H1 (cell line): ENCODE data around the gene IL1RAP. TPM values are rescaled to one million over a fixed set of nuclear protein-coding genes. Genes with fewer than 3 reads are reported as not detected.

Experiments
- CTCF ChIA-PET: fragments of 300-600 bp; sonication (Branson Sonifier 250); formaldehyde crosslinking; loops from one replicate; lab custom pipeline; 2021; ENCODE audit not compliant: partially characterized antibody; lab: Charles Lee
- POLR2A ChIA-PET: fragments of 300-600 bp; sonication (Branson Sonifier 250); formaldehyde crosslinking; loops from one replicate; lab custom pipeline; 2021; ENCODE audit warnings: inconsistent platforms; ENCODE audit not compliant: partially characterized antibody; lab: Charles Lee
- DNase-seq, 2 experiments: peaks; one replicate each; pipeline versions ENCODE4 v3.0.0 to v3.0.0-alpha.2; 2010 to 2022; ENCODE audit warnings: low spot score in 2 of 2, low read depth in 1 of 2, mixed read lengths in 1 of 2
- FAIRE-seq: peaks from 2 replicates; lab custom pipeline; 2011; peaks lifted over from hg19 to GRCh38; lab: Jason Lieb, UNC
- H2AFZ ChIP-seq: 2 replicates; pipeline ENCODE4 v1.8.1; 2012; ENCODE audit warnings: low read length, inconsistent platforms
- H2AK5ac ChIP-seq: 2 replicates; pipeline ENCODE4 v1.6.1; 2013; ENCODE audit warnings: low read depth, low read length
- H2BK120ac ChIP-seq: replicated peaks from 2 replicates; pipeline ENCODE3; 2013; ENCODE audit warnings: low read depth, low read length, inconsistent platforms
- H2BK12ac ChIP-seq: 2 replicates; pipeline ENCODE4 v1.6.1; 2013; ENCODE audit warnings: low read depth, low read length
- H2BK15ac ChIP-seq: 2 replicates; pipeline ENCODE4 v1.6.1; 2013; ENCODE audit warnings: low read length
- H2BK20ac ChIP-seq: 2 replicates; pipeline ENCODE4 v1.6.1; 2013; ENCODE audit warnings: low read length
- H2BK5ac ChIP-seq: 2 replicates; pipeline ENCODE4 v1.6.1; 2013; ENCODE audit warnings: low read depth, low read length
- H3K14ac ChIP-seq: 2 replicates; pipeline ENCODE4 v1.6.1; 2013; ENCODE audit warnings: inconsistent platforms; ENCODE audit not compliant: insufficient read length
- H3K18ac ChIP-seq: 2 replicates; pipeline ENCODE4 v1.6.1; 2013; ENCODE audit warnings: low read length; ENCODE audit errors: extremely low read depth
- H3K23ac ChIP-seq: 2 replicates; pipeline ENCODE4 v1.6.1; 2013; ENCODE audit warnings: inconsistent platforms; ENCODE audit not compliant: insufficient read length
- H3K23me2 ChIP-seq: 2 replicates; pipeline ENCODE4 v1.6.1; 2013; ENCODE audit warnings: low read depth, low read length
- H3K27ac ChIP-seq: 2 replicates; pipeline ENCODE4 v1.6.1; 2011; ENCODE audit warnings: low read depth, low read length, inconsistent platforms
- H3K27me3 ChIP-seq, 4 experiments: replicated peaks in 1 of 4; 1 replicate in 1 of 4; 2 replicates in 3 of 4; pipeline versions ENCODE4 v1.6.1 to v1.8.1; 2011 to 2013; ENCODE audit warnings: low read length in 3 of 4, mild to moderate bottlenecking in 3 of 4, inconsistent platforms in 2 of 4, mixed read lengths in 2 of 4, moderate library complexity in 1 of 4; ENCODE audit not compliant: control insufficient read depth in 3 of 4, insufficient read depth in 3 of 4; ENCODE audit errors: extremely low read depth in 1 of 4
- H3K36me3 ChIP-seq, 4 experiments: 2 replicates each; pipeline versions ENCODE4 v1.6.1 to v1.8.1; 2011 to 2013; ENCODE audit warnings: mild to moderate bottlenecking in 4 of 4, low read length in 3 of 4, moderate library complexity in 2 of 4, control low read depth in 1 of 4, inconsistent platforms in 1 of 4; ENCODE audit not compliant: insufficient read depth in 4 of 4, control insufficient read depth in 2 of 4
- H3K4ac ChIP-seq: replicated peaks from 2 replicates; pipeline ENCODE3; 2013; ENCODE audit warnings: low read length, low read depth, mixed read lengths, inconsistent platforms; ENCODE audit not compliant: insufficient read length
- H3K4me1 ChIP-seq, 4 experiments: replicated peaks in 1 of 4; 1 replicate in 1 of 4; 2 replicates in 3 of 4; pipeline versions ENCODE4 v1.6.1 to v1.8.1; 2011 to 2013; ENCODE audit warnings: low read length in 3 of 4, inconsistent platforms in 2 of 4, mixed read lengths in 1 of 4; ENCODE audit not compliant: insufficient read depth in 4 of 4, control insufficient read depth in 3 of 4
- H3K4me2 ChIP-seq, 2 experiments: 2 replicates each; pipeline versions ENCODE4 v1.6.1 to v1.8.1; 2011 to 2013; ENCODE audit warnings: low read depth in 2 of 2, low read length in 2 of 2, control low read depth in 1 of 2, inconsistent platforms in 1 of 2, mild to moderate bottlenecking in 1 of 2; ENCODE audit not compliant: insufficient read depth in 1 of 2
- H3K4me3 ChIP-seq, 4 experiments: fragments of 200-600, 300-600 bp in 1 of 4; sonication (generic), shearing (Covaris generic), sonication (Bioruptor Twin) in 1 of 4; 2 replicates each; pipeline versions ENCODE4 v1.5.1 to v1.8.1; 2011 to 2016; ENCODE audit warnings: low read length in 4 of 4, low read depth in 3 of 4, control low read depth in 2 of 4, inconsistent platforms in 2 of 4, mild to moderate bottlenecking in 2 of 4, mixed read lengths in 1 of 4, moderate library complexity in 1 of 4; ENCODE audit not compliant: insufficient read depth in 2 of 4; ENCODE audit errors: extremely low read depth in 1 of 4
- H3K56ac ChIP-seq: replicated peaks from 2 replicates; pipeline ENCODE3; 2013; ENCODE audit warnings: low read depth, mild to moderate bottlenecking, mixed read lengths, low read length, inconsistent platforms; ENCODE audit not compliant: insufficient read length
- H3K79me1 ChIP-seq: 2 replicates; pipeline ENCODE4 v1.6.1; 2013; ENCODE audit warnings: low read depth, low read length, control low read depth
- H3K79me2 ChIP-seq, 2 experiments: 2 replicates each; pipeline versions ENCODE4 v1.6.1 to v1.8.1; 2012 to 2013; ENCODE audit warnings: low read length in 2 of 2, mild to moderate bottlenecking in 2 of 2, inconsistent platforms in 1 of 2; ENCODE audit not compliant: insufficient read depth in 2 of 2, control insufficient read depth in 1 of 2
- H3K9ac ChIP-seq, 4 experiments: replicated peaks in 1 of 4; 1 replicate in 1 of 4; 2 replicates in 3 of 4; pipeline versions ENCODE4 v1.6.1 to v1.8.1; 2011 to 2013; ENCODE audit warnings: low read depth in 3 of 4, low read length in 3 of 4, control low read depth in 2 of 4, mild to moderate bottlenecking in 2 of 4, moderate library complexity in 2 of 4, inconsistent platforms in 1 of 4; ENCODE audit errors: extremely low read depth in 1 of 4
- H3K9me3 ChIP-seq, 2 experiments: 2 replicates each; pipeline versions ENCODE4 v1.6.1 to v1.8.1; 2012 to 2013; ENCODE audit warnings: mild to moderate bottlenecking in 2 of 2, moderate library complexity in 2 of 2, control low read depth in 1 of 2, inconsistent platforms in 1 of 2, low read depth in 1 of 2, low read length in 1 of 2, mixed read lengths in 1 of 2; ENCODE audit not compliant: insufficient read depth in 2 of 2
- H4K20me1 ChIP-seq, 2 experiments: replicated peaks in 1 of 2; 2 replicates each; pipeline versions ENCODE3 to v1.8.1; 2011 to 2013; ENCODE audit warnings: inconsistent platforms in 2 of 2, low read length in 2 of 2, mild to moderate bottlenecking in 1 of 2; ENCODE audit not compliant: insufficient read depth in 2 of 2, control insufficient read depth in 1 of 2
- H4K5ac ChIP-seq: 2 replicates; pipeline ENCODE4 v1.6.1; 2013; ENCODE audit warnings: low read length, low read depth, mixed read lengths, inconsistent platforms; ENCODE audit not compliant: insufficient read length
- H4K8ac ChIP-seq: 2 replicates; pipeline ENCODE4 v1.8.0; 2013; ENCODE audit warnings: mild to moderate bottlenecking, moderate library complexity, low read length, inconsistent platforms; ENCODE audit not compliant: insufficient read depth; ENCODE audit errors: extremely low read depth
- H4K91ac ChIP-seq: replicated peaks from 2 replicates; pipeline ENCODE3; 2013; ENCODE audit warnings: low read length, mixed read lengths, inconsistent platforms; ENCODE audit not compliant: insufficient read length
- BRCA1 ChIP-seq: IDR thresholded peaks from 2 replicates; pipeline ENCODE4 v1.6.1; 2012; ENCODE audit warnings: low read depth, low read length, improper control_type of control experiment
- CHD2 ChIP-seq: IDR thresholded peaks from 2 replicates; pipeline ENCODE4 v1.6.1; 2012; ENCODE audit warnings: low read length, improper control_type of control experiment
- CTCF ChIP-seq, 3 experiments: IDR thresholded peaks; 1 replicate in 2 of 3; 2 replicates in 1 of 3; pipeline versions ENCODE4 v1.5.1 to v1.6.1; 2011; ENCODE audit warnings: low read length in 3 of 3, mild to moderate bottlenecking in 3 of 3, inconsistent platforms in 2 of 3, low read depth in 1 of 3, moderate library complexity in 1 of 3; ENCODE audit not compliant: insufficient read depth in 1 of 3; ENCODE audit errors: control extremely low read depth in 1 of 3
- EGR1 ChIP-seq: IDR thresholded peaks from 2 replicates; pipeline ENCODE4 v1.6.1; 2011; ENCODE audit warnings: low read depth, low read length, borderline replicate concordance
- EP300 ChIP-seq, 2 experiments: IDR thresholded peaks; 1 replicate in 1 of 2; 2 replicates in 1 of 2; pipeline ENCODE4 v1.6.1; 2011 to 2012; ENCODE audit warnings: low read depth in 2 of 2, low read length in 2 of 2, mild to moderate bottlenecking in 2 of 2, borderline replicate concordance in 1 of 2, inconsistent platforms in 1 of 2, moderate library complexity in 1 of 2
- KDM1A ChIP-seq: fragments of 200-600, 300-600 bp; sonication (generic); IDR thresholded peaks from 2 replicates; pipeline ENCODE4 v1.7.1; 2016; ENCODE audit warnings: mild to moderate bottlenecking, low read length, borderline replicate concordance
- MAX ChIP-seq: IDR thresholded peaks from 2 replicates; pipeline ENCODE4 v1.6.1; 2012; ENCODE audit warnings: inconsistent platforms
- PHF8 ChIP-seq: fragments of 200-600 bp; sonication (generic); conservative IDR thresholded peaks from 2 replicates; pipeline ENCODE4 v1.7.1; 2012; ENCODE audit warnings: low read depth, mild to moderate bottlenecking, inconsistent platforms, low read length, moderate library complexity
- RBBP5 ChIP-seq: IDR thresholded peaks from 2 replicates; pipeline ENCODE4 v1.7.1; 2012; ENCODE audit warnings: low read depth, mild to moderate bottlenecking, inconsistent platforms, low read length, moderate library complexity, borderline replicate concordance
- TAF1 ChIP-seq: IDR thresholded peaks from 2 replicates; pipeline ENCODE4 v1.6.1; 2011; ENCODE audit warnings: mild to moderate bottlenecking, low read depth, low read length
- TAF7 ChIP-seq: optimal IDR thresholded peaks from 2 replicates; pipeline ENCODE3; 2011; ENCODE audit warnings: low read depth, mild to moderate bottlenecking, inconsistent platforms, low read length, moderate library complexity, borderline replicate concordance
- TBP ChIP-seq: IDR thresholded peaks from 2 replicates; pipeline ENCODE4 v1.6.1; 2011; ENCODE audit warnings: low read depth, low read length, improper control_type of control experiment
- WGBS, 2 experiments: shearing (Covaris generic) in 1 of 2; methylation state at CpG; one replicate each; pipeline versions ENCODE4 v1.1.6 to v1.1.7; 2013 to 2015; ENCODE audit warnings: low lambda C conversion rate in 2 of 2, mixed read lengths in 2 of 2, inconsistent platforms in 1 of 2, low coverage in 1 of 2, missing lambda C conversion rate in 1 of 2; ENCODE audit not compliant: insufficient replicate concordance in 2 of 2, insufficient coverage in 1 of 2, insufficient read length in 1 of 2; ENCODE audit errors: extremely low coverage in 1 of 2, missing lambda C conversion rate in 1 of 2; 5-methylcytosine and 5-hydroxymethylcytosine counted together
- polyA plus RNA-seq, 7 experiments: library from polyadenylated mRNA; depleted of rRNA in 3 of 7; stranded (reverse) in 5 of 7; unstranded in 2 of 7; fragments of >200 nt in 5 of 7; fragments of 200-250 nt in 2 of 7; gene quantifications; 1 replicate in 5 of 7; 2 replicates in 1 of 7; 4 replicates in 1 of 7; pipeline versions ENCODE4 v1.2.1 to v1.2.3, GENCODE V29; 2011 to 2013; ENCODE audit warnings: missing spikeins in 2 of 7, mixed read lengths in 2 of 7
- total RNA-seq: library from RNA; stranded (reverse); fragmentation: NEBNext Ultra II Directional; extraction: Animal tissue kit (Norgen Biotek cat#: 25700); gene quantifications from 2 replicates; pipeline ENCODE4 v1.2.1, GENCODE V29; 2021

IL1RAP gene
- total and polyA plus RNA-seq, 2 of the 8 experiments (the other 6 are each of a cell fraction or from before 2014, with no cell fraction given), result 2.4 to 3.9 TPM

- Histone ChIP-seq H2BK12ac (no peak overlapping the region), H2AFZ (no peak overlapping the region)
- TF ChIP-seq CHD2 (no peak), KDM1A (no peak), TAF7 (no peak), MAX (no peak), CTCF (IDR thresholded peaks at IDR 0.05; ENCODE audit: control extremely low read depth in 1 of 3, insufficient read depth in 1 of 3, low read depth in 1 of 3, low read length in 3 of 3) (no peak), BRCA1 (no peak), RBBP5 (no peak), EGR1 (no peak), TBP (no peak), TAF1 (no peak), PHF8 (no peak), EP300 (IDR thresholded peaks at IDR 0.05; ENCODE audit: borderline replicate concordance in 1 of 2, low read depth in 2 of 2, low read length in 2 of 2) (no peak)
These were observed 184.0 kb downstream of the IL1RAP start for GRCh38 chr3:190697901-190698300.

More at GRCh38 chr3:190697901-190698300, 184.0 kb downstream of the IL1RAP start:
- Histone ChIP-seq H3K27ac (no peak overlapping the region), H4K5ac (no peak overlapping the region), H3K79me1 (no peaks in the 10 kb centered on the region), H3K23ac (no peak overlapping the region), H2BK20ac (no peak overlapping the region), H3K4me2 (no peak overlapping the region), H3K9ac (no peak overlapping the region), H3K18ac (no peak overlapping the region), H2BK5ac (no peak overlapping the region), H3K23me2 (no peaks in the 10 kb centered on the region), H3K36me3 (no peaks in the 10 kb centered on the region), H2BK15ac (no peak overlapping the region), H3K9me3 (no peaks in the 10 kb centered on the region), H2AK5ac (no peak overlapping the region), H3K4ac (no peak overlapping the region), H3K56ac (no peak overlapping the region), H3K4me1 (no peaks in the 10 kb centered on the region), H4K8ac (no peak overlapping the region), H3K14ac (no peak overlapping the region), H2BK120ac (no peak overlapping the region), H4K20me1 (no peaks in the 10 kb centered on the region), H3K4me3 (no peak overlapping the region), H3K27me3 (no peaks in the 10 kb centered on the region), H3K79me2 (no peaks in the 10 kb centered on the region), H4K91ac (no peak overlapping the region)
- DNase-seq (no peak), FAIRE-seq (no peak)
- ChIA-PET CTCF (interaction anchor here (0.7 to 6.7 kb wide), 14 partner anchors 10 to 1291 kb away, joined by 3 to 43 read pairs (median 4); partner anchors contain the start of gene IL1RAP), POLR2A (no interaction called here)
- 91% methylated on average over 4 of the region's 4 CpGs; no CpG with 5 or more reads in 1 of the 2 experiments for WGBS, 2 experiments
